Kidney tubule cell (primary cell): ENCODE results near the gene ABCC1.
"Not testable (repeated sequence)": the region's sequence is repeated elsewhere in the genome, so short reads cannot be mapped to it uniquely, and the experiment has no call there.

Experiments used
- DNase-seq: peaks from one replicate; pipeline ENCODE4 v3.0.0-alpha.2; 2018; ENCODE audit warnings: low spot score

ABCC1 gene

DNA sequence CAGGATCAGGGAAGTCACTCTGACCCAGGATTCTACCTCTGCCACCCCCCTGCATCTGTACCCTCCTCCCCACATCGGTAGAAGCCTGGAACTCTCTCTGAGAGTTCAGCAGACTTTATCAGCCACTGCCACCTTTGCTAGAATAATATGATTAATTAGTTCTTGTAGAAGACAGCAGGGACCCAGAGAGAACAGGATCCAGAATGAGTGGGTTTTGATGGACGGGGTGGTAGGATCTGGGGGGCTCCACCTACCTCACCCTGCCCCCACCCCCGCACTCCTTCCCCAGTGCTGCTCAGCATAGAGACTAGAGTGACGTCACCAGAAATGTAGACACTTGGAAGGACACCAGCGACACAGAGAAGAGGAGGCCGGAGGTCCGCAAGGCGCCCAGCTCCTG, 240.4 kb downstream of the ABCC1 start:
- DNase-seq: no peak

DNA sequence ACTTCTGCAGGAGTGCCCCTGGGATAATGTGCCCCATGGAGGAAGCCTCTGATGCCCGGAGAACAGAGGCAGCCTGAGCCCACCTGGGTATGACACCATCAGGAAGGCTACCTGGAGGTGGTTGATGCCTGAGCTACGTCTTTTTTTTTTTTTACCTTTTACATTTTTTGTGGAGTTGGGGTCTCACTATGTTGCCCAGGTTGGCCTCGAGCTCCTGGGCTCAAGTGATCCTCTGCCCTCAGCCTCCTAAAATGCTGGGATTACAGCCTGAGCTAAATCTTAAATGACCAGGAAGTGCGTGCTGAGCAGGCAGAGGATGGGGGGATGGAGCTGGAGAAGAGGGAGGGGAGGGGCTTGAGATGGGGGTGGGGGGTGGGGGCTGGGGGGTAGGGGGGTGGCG, 241.1 kb downstream of the ABCC1 start:
- no peak for DNase-seq

DNA sequence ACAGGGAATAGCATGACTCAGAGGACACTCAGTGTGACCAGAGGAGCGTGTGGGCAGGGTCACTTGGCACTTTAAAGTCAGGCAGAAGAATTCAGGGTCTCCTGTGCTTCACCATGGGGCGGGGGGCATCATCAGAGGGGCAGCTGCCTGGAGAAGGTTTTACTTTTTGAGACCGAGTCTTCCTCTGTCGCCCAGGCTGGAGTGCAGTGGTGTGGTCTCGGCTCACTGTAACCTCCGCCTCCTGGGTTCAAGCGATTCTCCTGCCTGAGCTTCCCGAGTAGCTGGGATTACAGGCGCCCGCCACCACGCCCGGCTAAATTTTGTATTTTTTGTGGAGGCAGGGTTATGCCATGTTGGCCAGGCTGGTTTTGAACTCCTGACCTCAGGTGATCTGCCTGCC, 241.6 kb downstream of the ABCC1 start:
- DNase-seq: not testable (repeated sequence)

DNA sequence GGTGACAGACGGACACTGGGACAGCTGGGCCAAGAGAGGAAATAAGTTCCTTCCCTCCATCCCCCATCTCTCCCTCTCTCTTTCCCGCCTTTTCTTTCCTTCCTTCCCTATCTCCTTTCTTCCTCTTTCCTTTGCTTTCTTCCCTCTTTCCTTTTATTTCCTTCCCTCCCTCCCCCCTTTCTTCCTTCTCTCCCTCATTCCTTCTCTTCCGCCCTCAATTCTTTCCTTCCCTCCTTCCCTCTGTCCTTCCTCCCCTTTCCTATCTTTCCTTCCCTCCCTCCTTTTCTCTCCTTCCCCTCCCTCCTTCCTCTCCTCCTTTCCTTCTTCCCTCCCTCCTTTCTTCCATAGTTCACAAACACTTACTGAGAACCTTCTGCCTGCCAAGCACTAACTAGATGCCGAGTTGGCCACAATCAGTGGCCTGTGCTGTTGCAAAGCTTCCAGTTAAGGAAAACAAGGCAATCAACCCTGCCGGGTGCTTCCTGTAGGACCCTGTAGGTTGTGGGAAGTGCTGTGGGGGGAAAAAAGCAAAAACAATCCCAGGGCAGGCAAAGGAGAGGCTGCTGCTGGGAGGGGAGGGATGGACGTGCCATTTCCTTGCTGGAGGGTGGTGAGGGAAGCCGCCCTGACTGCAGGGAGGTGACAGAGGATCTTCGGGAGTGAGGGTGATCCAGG, 242.2 kb downstream of the ABCC1 start:
- DNase-seq: no peak
